SK-N-SH treated with all-trans-retinoic acid at 6 μM for 48 hours (cell line): Measurements from ENCODE around the gene NRF1.
"Not testable (repeated sequence)": the region's sequence is repeated elsewhere in the genome, so short reads cannot be mapped to it uniquely, and the experiment has no call there.

Experiments
- ATAC-seq: fragments of 200-7000 bp; cut with Tn5 transposase; 3 replicates; pipeline ENCODE4 v1.9.1; 2020; ENCODE audit warnings: mild to moderate bottlenecking, moderate library complexity
- BACH2 ChIP-seq: fragments of 250-450 bp; sonication (Bioruptor Pico); IDR thresholded peaks from 2 replicates; pipeline ENCODE4 v1.9.0; 2021; ENCODE audit warnings: mild to moderate bottlenecking, borderline replicate concordance
- CSDC2 ChIP-seq: fragments of 250-450 bp; sonication (Bioruptor Pico); IDR thresholded peaks from 2 replicates; pipeline ENCODE4 v1.5.0; 2020; ENCODE audit warnings: mild to moderate bottlenecking, moderate library complexity
- ESRRG ChIP-seq: fragments of 250-450 bp; sonication (Bioruptor Pico); IDR thresholded peaks from 2 replicates; pipeline ENCODE4 v1.6.1; 2021; ENCODE audit warnings: mild to moderate bottlenecking
- GLIS3 ChIP-seq: fragments of 250-450 bp; sonication (Bioruptor Pico); IDR thresholded peaks from 2 replicates; pipeline ENCODE4 v1.5.0; 2020; ENCODE audit warnings: mild to moderate bottlenecking, moderate library complexity
- ISL1 ChIP-seq: fragments of 250-450 bp; sonication (Bioruptor Pico); IDR thresholded peaks from 2 replicates; pipeline ENCODE4 v2.1.2; 2022; ENCODE audit warnings: mild to moderate bottlenecking, moderate library complexity
- OSR1 ChIP-seq: fragments of 250-450 bp; sonication (Bioruptor Pico); IDR thresholded peaks from 2 replicates; pipeline ENCODE4 v1.8.0; 2022; ENCODE audit warnings: moderate library complexity, mild to moderate bottlenecking, inconsistent platforms
- RARB ChIP-seq: fragments of 250-450 bp; sonication (Bioruptor Pico); IDR thresholded peaks from 2 replicates; pipeline ENCODE4 v1.8.0; 2021; ENCODE audit warnings: mild to moderate bottlenecking, moderate library complexity
- SNAI2 ChIP-seq: fragments of 250-450 bp; sonication (Bioruptor Pico); IDR thresholded peaks from 2 replicates; pipeline ENCODE4 v1.5.0; 2020; ENCODE audit warnings: mild to moderate bottlenecking, moderate library complexity
- TCF4 ChIP-seq: fragments of 250-450 bp; sonication (Bioruptor Pico); IDR thresholded peaks from 2 replicates; pipeline ENCODE4 v1.8.0; 2021; ENCODE audit warnings: mild to moderate bottlenecking, moderate library complexity, borderline replicate concordance
- TOX ChIP-seq: fragments of 250-450 bp; sonication (Bioruptor Pico); IDR thresholded peaks from 2 replicates; pipeline ENCODE4 v1.8.0; 2021; ENCODE audit warnings: mild to moderate bottlenecking, moderate library complexity, borderline replicate concordance
- TSHZ2 ChIP-seq: fragments of 250-450 bp; sonication (Bioruptor Pico); IDR thresholded peaks from 2 replicates; pipeline ENCODE4 v1.5.0; 2020; ENCODE audit warnings: mild to moderate bottlenecking, moderate library complexity
- ZC3H10 ChIP-seq: fragments of 250-450 bp; sonication (Bioruptor Pico); IDR thresholded peaks from 2 replicates; pipeline ENCODE4 v1.5.1; 2021; ENCODE audit warnings: mild to moderate bottlenecking, moderate library complexity
- ZFP3 ChIP-seq: fragments of 250-450 bp; sonication (Bioruptor Pico); IDR thresholded peaks from 2 replicates; pipeline ENCODE4 v1.5.0; 2020; ENCODE audit warnings: mild to moderate bottlenecking, moderate library complexity
- ZFP30 ChIP-seq: fragments of 450-650 bp; formaldehyde crosslinking; IDR thresholded peaks from 2 replicates; pipeline ENCODE4 v1.5.0; 2022; ENCODE audit warnings: mild to moderate bottlenecking, moderate library complexity
- ZNF565 ChIP-seq: fragments of 450-650 bp; formaldehyde crosslinking; conservative IDR thresholded peaks from 2 replicates; pipeline ENCODE4 v1.5.0; 2020; ENCODE audit warnings: low read depth, mild to moderate bottlenecking, moderate library complexity
- ZNF8 ChIP-seq: fragments of 450-650 bp; formaldehyde crosslinking; IDR thresholded peaks from 2 replicates; pipeline ENCODE4 v1.5.0; 2020; ENCODE audit warnings: mild to moderate bottlenecking, moderate library complexity
- TF ChIP-seq, protein P1 (sequence below): fragments of 250-450 bp; sonication (Bioruptor Pico); IDR thresholded peaks from 2 replicates; pipeline ENCODE4 v1.5.1; 2021; ENCODE audit warnings: mild to moderate bottlenecking, moderate library complexity
- TF ChIP-seq, protein P2 (sequence below): fragments of 250-450 bp; sonication (Bioruptor Pico); IDR thresholded peaks from 2 replicates; pipeline ENCODE4 v1.8.0; 2021; ENCODE audit warnings: low read depth, mild to moderate bottlenecking, moderate library complexity, borderline replicate concordance

NRF1 gene

DNA sequence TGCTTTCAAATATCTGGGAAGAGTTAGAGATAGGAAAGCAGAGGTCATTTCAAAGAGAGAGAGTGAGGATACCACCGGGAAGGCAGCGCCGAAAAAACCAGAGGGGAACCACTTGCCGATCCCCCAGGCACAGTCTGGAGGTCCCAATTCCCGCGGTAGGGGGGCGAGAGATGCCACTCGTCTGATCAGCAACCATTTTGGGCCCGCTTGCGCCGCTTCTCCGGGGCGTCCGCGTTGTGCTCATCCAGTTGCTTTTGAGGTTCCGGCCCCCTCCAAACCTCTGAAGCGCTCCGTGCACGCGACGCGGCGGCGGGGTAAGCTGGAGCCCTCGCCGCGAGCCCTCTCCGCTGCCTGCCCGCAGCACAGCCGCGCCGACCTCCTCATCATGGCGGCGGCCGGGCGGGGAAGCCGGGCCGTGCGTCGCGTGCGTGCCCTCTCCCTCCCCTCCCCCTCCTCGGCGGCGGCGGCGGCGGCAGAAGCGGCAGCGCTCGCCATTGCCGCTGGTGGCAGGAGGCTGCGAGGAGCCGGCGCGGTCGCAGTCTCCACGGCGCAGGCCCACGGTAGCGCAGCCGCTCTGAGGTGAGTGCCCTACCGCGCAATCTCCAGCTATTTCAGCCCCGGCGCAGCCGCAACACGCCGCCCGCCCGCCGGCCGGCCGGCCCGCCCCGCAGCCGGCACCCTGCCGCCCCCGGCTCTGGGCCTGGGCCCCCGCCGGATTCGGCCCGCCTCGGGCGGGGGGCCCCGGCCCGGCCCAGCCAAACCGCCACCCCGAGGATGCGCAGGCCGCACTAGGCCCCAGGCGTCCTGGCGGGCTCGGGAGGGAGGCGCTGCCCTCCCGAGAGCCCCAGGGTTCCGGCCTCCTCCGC is at the start of gene NRF1:
TSS of gene NRF1 (plus strand) at position 475 of the 866 bp plus-strand sequence. CDS start 45,632 bp downstream, outside the sequence.
- peak; percentile 95 for ATAC-seq
- TF ChIP-seq GLIS3 (CRISPR knock-in tag) (no peak), ZNF565 (CRISPR knock-in tag) (peak; percentile 83; the same call in 1 of the 2 replicates), ESRRG (CRISPR knock-in tag) (no peak), TSHZ2 (CRISPR knock-in tag) (peak; percentile 49; the same call in 1 of the 2 replicates), ZFP3 (CRISPR knock-in tag) (peak; percentile 73; the same call in 1 of the 2 replicates), ZC3H10 (CRISPR knock-in tag) (no peak; the same call in 1 of the 2 replicates), ZFP30 (CRISPR knock-in tag) (no peak), OSR1 (CRISPR knock-in tag) (no peak), CSDC2 (CRISPR knock-in tag) (peak; percentile 18; the same call in 1 of the 2 replicates), SNAI2 (CRISPR knock-in tag) (no peak), BACH2 (CRISPR knock-in tag) (no peak), ZNF8 (CRISPR knock-in tag) (peak; percentile 70; the same call in 1 of the 2 replicates)

GRCh38 chr7:129566323-129566722 is 45.2 kb upstream of the NRF1 start:
- not testable (repeated sequence) for ATAC-seq

- ATAC-seq, result no peak
- TF ChIP-seq, protein P1, sequence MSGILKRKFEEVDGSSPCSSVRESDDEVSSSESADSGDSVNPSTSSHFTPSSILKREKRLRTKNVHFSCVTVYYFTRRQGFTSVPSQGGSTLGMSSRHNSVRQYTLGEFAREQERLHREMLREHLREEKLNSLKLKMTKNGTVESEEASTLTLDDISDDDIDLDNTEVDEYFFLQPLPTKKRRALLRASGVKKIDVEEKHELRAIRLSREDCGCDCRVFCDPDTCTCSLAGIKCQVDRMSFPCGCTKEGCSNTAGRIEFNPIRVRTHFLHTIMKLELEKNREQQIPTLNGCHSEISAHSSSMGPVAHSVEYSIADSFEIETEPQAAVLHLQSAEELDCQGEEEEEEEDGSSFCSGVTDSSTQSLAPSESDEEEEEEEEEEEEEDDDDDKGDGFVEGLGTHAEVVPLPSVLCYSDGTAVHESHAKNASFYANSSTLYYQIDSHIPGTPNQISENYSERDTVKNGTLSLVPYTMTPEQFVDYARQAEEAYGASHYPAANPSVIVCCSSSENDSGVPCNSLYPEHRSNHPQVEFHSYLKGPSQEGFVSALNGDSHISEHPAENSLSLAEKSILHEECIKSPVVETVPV (CRISPR knock-in tag), result no peak
- TF ChIP-seq ZC3H10 (CRISPR knock-in tag) (no peak), SNAI2 (CRISPR knock-in tag) (no peak), ZNF8 (CRISPR knock-in tag) (no peak), RARB (no peak), TSHZ2 (CRISPR knock-in tag) (no peak), TOX (CRISPR knock-in tag) (no peak), ISL1 (CRISPR knock-in tag) (no peak), BACH2 (CRISPR knock-in tag) (no peak), ZFP30 (CRISPR knock-in tag) (no peak), CSDC2 (CRISPR knock-in tag) (no peak), ZFP3 (CRISPR knock-in tag) (no peak), OSR1 (CRISPR knock-in tag) (no peak), TCF4 (CRISPR knock-in tag) (no peak)
- TF ChIP-seq, protein P2, sequence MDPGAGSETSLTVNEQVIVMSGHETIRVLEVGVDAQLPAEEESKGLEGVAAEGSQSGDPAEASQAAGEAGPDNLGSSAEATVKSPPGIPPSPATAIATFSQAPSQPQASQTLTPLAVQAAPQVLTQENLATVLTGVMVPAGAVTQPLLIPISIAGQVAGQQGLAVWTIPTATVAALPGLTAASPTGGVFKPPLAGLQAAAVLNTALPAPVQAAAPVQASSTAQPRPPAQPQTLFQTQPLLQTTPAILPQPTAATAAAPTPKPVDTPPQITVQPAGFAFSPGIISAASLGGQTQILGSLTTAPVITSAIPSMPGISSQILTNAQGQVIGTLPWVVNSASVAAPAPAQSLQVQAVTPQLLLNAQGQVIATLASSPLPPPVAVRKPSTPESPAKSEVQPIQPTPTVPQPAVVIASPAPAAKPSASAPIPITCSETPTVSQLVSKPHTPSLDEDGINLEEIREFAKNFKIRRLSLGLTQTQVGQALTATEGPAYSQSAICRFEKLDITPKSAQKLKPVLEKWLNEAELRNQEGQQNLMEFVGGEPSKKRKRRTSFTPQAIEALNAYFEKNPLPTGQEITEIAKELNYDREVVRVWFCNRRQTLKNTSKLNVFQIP (CRISPR knock-in tag), result no peak
Measured at GRCh38 chr7:129567377-129567776, 44.1 kb upstream of the NRF1 start.
